HG02884 (cell line): Measurements from ENCODE around the gene KRTAP5-1.

Experiments
- ATAC-seq: cut with Tn5 transposase; IDR thresholded peaks from one replicate; pipeline ENCODE4 v1.9.1; 2021; ENCODE audit warnings: mild to moderate bottlenecking, moderate library complexity; ENCODE audit not compliant: unreplicated experiment

The KRTAP5-1 gene

GRCh38 chr11:1573077-1573902 is 11.8 kb downstream of the KRTAP5-1 start:
- no peak for ATAC-seq

DNA sequence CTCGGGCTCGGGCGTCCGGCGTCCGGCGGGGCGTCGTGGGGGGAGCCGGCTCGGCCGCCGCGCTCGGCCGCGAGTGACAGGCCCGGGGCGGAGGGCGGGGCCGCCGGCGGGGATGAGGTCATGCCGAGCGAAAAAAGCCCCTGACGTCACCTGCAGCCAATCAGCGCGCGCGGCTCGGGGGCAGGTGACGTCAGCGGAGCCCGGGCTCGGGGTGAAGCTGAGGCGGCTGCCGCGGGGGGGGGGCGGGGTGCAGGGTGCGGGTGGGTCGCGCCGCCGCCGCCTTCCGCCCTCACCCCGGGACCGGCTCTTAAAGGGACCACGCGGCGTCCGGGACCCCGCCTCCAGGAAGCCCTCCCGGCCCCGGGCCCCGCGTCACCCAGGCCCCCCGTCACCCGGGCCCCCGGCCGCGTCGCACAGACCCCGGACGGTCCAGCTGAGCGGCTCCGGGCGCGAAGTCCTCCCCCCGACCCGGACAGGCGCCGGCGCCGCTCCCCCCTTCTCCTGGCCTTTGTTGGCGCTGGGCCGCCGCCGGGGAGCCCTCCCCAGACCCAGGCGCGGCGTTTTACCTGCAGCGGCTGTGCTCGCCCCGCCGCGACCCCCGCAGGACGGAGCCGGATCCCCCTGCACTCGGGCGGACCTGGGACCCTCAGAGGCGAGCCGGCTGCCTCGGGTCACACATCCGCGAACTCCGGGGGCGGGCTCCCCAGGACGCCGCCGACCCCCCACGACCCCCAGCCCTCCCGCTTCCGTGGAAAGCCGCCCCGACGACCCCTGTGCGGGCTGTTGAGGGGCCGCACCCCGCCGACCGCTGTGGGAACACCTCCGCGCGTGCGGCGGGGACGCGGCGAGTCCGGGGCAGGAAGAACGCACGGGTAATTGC is 12.6 kb downstream of the KRTAP5-1 start, which contains the start of gene DUSP8:
TSS of gene DUSP8 (minus strand) at position 75 of the 880 bp plus-strand sequence. CDS start 6,445 bp downstream, outside the sequence.
- no peak for ATAC-seq

DNA sequence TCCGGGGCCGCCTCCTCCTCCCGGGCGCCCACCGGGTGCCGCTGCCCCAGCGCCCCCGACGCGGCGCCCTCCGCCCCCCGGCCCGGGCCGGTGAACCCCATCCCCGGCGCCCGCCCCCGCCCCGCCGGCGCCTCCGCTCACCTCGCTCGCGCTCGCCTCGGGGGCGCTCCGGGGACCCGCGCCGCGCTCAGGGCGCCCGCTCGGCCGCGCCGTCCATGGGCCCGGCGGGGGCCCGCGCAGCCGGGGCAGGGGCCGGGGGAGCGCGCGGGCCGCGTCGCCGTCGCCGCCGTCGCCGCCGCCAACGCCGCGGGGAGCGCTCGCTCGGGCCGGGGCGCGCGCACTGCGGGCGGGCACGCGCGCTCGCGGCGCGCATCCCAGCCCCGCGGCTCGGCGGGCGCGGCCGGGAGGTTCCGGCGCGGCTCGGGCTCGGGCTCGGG is 13.3 kb downstream of the KRTAP5-1 start:
- ATAC-seq, result no peak

DNA sequence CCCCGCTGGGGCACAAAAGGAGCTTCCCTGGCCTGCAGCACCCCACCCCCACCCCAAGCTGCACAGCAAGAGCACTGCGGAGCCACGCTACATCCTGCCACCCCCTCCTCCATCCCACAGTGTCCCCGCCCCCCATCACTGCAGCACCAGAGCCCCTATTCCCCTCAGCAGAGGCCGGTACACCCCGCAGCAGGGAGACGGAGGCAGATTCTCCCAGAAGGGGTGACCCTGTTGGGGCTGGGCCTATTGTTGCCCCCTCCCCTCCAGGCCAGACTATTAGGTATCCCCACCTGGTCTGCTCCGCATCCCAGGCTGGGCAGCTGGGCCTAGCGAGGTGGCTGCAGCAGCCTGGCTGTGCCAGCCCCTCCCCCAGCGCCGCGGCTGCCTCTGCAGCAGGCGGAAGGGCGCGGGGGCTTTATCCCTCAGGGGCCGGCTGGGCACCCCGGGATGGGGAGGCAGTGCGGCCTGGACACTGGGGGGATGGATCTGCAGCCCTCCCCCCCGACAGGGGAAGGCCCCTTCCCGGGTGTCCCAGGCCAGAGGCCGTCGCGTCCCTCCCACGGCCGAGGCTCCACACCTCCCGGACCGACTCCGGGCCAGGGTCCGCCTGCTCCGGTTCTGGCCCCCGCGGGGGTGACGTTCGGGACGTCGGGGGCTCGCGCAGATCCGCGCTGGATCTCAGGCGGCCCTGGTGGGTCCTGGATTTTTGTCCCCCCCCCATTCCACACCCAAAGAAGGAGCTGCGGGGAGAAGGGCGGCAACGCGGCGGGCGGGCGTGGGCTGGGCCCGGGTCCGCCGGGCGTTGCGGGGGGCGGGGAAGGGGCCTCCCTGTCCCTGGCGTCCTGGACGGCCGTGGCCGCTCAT is 14.0 kb downstream of the KRTAP5-1 start:
- ATAC-seq, result no peak

- no peak for ATAC-seq
Observed at GRCh38 chr11:1570531-1570895, 14.6 kb downstream of the KRTAP5-1 start.

GRCh38 chr11:1570001-1570453 is 15.1 kb downstream of the KRTAP5-1 start:
- ATAC-seq, result no peak

DNA sequence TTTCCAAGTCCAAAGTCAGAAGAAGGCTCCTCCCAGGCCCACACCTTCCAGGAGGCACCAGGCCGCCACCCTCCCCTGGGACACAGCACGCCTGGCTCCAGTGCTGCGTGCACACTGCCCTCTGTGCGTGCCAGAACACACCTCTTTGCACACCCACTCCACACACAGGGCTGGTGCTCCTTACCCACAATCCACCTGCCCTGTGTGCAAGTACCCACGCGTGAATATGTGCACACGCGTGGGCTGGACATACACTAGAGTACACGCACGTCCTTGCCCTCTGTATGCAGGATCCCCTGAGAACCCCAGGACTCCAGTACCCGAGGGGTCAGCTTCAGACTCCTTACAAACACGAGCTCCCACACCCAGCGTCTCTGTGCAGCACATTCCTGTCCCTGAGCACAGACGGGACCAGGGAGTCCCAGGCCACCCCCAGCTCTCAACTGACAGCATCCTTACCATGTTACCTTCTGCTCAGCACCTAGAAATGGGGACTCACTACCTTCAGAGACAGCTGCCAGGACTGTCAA is 15.8 kb downstream of the KRTAP5-1 start:
- ATAC-seq, result no peak

- no peak for ATAC-seq
Observed at GRCh38 chr11:1568441-1568911, 16.6 kb downstream of the KRTAP5-1 start.

GRCh38 chr11:1567721-1568100 is 17.4 kb downstream of the KRTAP5-1 start:
- no peak for ATAC-seq

- ATAC-seq, result no peak
Observed at GRCh38 chr11:1567052-1567720, 17.9 kb downstream of the KRTAP5-1 start.

DNA sequence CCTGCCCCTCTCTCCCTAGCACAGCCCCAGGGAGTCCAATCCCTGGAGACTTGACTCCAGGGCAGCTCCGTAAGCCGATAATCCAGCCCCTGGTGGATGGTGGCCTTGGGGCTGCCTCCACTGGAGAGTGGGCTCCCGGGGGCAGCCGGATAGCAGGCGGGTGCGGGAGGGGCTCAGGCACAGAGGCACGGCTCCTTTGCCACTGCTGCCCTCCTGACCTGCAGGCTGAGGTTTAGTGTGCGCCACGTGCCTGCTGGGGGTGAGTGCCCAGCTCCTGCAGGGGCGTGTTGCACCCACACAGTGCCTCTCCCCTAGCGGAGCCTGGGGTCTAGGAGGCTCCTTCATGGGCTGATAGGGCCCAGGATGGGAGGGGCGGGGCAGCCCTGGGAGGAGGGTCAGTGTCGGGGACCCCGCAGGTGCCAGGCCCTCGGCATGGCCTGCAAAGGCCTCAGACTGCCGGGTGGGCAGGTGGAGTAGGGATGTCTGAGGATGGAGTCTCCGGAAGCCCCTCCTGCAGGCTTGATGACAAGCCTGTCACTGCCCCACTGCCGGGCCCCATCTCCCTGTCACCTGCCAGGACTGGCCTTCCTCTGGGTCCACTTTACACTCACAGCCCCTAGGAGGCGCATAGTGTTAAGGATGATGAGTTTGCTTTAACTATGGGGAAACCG is 18.6 kb downstream of the KRTAP5-1 start:
- no peak for ATAC-seq

GRCh38 chr11:1565904-1566247 is 19.2 kb downstream of the KRTAP5-1 start:
- ATAC-seq, result no peak

DNA sequence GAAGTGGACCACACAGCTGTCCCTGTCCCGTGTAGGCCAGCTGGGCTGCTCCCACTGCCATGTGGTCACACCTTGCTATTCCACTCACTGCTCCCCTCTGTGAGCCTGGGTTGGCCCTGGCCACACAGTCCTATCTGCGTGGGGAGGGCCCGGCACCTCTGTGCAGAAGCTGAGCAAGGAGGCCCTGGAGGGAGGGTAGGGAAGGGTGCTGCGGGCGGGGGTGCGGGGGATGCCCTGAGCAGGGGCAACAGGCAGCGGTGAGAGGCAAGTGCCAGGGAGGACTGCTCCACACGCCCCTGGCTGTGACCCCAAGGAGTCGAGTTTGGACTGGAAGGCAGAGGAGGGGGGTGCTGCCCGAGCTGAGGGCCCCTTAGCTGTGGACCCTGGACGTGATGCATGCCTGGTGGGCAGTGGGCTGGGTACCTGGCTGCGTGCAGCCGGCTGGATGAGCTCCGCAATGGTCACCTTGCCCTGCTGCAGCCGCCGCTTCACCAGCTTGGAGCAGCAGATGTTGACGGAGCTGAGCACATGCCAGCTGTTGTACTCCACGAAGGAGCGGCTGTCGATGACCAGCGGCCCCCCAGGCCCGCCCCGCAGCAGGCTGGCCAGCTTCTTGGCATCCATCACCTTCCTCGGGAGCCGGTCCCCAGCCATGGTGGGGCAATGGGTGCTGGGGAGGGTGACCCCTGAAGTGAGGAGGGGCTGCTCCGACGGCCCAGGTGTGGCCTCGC is 19.7 kb downstream of the KRTAP5-1 start:
- ATAC-seq, result no peak

- ATAC-seq, result no peak
Observed at GRCh38 chr11:1564535-1565172, 20.4 kb downstream of the KRTAP5-1 start.

DNA sequence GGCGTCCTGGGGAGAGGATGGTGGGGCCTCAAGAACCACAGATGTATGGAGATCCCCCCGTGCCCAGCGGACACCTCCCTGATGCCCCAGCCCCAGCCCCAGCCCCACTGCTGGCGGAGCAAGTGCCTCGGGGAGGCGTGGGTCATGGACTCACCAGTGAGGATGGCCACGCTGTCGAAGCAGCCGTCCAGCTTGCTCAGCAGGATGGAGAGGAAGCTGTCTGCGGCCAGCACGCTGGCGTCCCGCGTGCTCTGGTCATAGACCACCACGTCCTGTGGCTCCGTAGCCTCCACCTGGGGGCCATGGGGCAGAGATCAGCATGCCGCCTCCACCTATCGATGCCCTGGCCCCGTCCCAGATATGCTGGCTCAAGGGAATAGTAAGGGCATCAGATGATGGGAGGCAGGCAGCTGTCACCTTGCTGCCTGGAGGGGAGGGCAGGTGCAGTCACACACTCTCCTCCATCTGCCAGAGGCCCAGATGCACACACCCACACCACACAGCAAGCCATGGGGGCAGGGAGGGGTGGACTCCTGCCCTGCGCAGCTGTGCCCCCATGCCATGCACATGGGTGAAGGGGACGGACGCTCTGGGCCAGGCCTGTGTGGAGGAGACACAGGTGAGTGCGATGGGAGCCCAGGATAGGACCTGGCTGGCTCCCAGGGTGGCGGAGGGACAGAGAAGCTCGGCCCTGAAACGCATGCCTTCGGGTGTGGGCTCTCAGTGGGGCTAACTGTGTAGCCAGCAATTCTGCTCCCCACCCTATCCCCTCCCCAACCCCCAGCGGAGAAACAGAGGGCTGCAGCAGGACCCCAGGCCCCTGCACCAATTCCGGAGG is 21.2 kb downstream of the KRTAP5-1 start:
- no peak for ATAC-seq

- ATAC-seq, result no peak
Observed at GRCh38 chr11:1563149-1563638, 21.9 kb downstream of the KRTAP5-1 start.

GRCh38 chr11:1562469-1563148 is 22.5 kb downstream of the KRTAP5-1 start:
- ATAC-seq, result no peak
